DMS 273 (cell line): ENCODE measurements around the gene OPA1.

Experiments
- DNase-seq: peaks from one replicate; lab custom pipeline; 2025; ENCODE audit not compliant: unreplicated experiment; lab: John Stamatoyannopoulos, UW

OPA1 gene

GRCh38 chr3:193592841-193593667 lies at the start of gene OPA1:
TSS of gene OPA1 (plus strand) at chr3:193593208. CDS start at chr3:193593378, 170 bp downstream.
- DNase-seq, result peak; percentile 100

GRCh38 chr3:193544289-193544688 lies 48.7 kb upstream of the OPA1 start:
- DNase-seq, result no peak

GRCh38 chr3:193545304-193545703 lies 47.7 kb upstream of the OPA1 start:
- DNase-seq, result no peak

GRCh38 chr3:193546129-193546528 lies 46.9 kb upstream of the OPA1 start:
- no peak for DNase-seq

- DNase-seq, result no peak
Observed at GRCh38 chr3:193548406-193548805, 44.6 kb upstream of the OPA1 start.

- no peak for DNase-seq
Observed at GRCh38 chr3:193552923-193553322, 40.1 kb upstream of the OPA1 start.

GRCh38 chr3:193553586-193553985 lies 39.4 kb upstream of the OPA1 start:
- no peak for DNase-seq

- no peak for DNase-seq
Observed at GRCh38 chr3:193554811-193555210, 38.2 kb upstream of the OPA1 start, which contains the start of gene ATP13A4. TSS of gene ATP13A4 (minus strand) at chr3:193554895. CDS start at chr3:193554799, 96 bp downstream.

GRCh38 chr3:193556841-193557240 lies 36.2 kb upstream of the OPA1 start:
- DNase-seq, result no peak

- no peak for DNase-seq
Observed at GRCh38 chr3:193559100-193559499, 33.9 kb upstream of the OPA1 start.

- DNase-seq, result no peak
Observed at GRCh38 chr3:193560091-193560490, 32.9 kb upstream of the OPA1 start.

- peak; percentile 25 for DNase-seq
Observed at GRCh38 chr3:193560870-193561269, 32.1 kb upstream of the OPA1 start.

GRCh38 chr3:193563426-193563825 lies 29.6 kb upstream of the OPA1 start:
- DNase-seq, result no peak

- peak; percentile 61 for DNase-seq
Observed at GRCh38 chr3:193564012-193564411, 29.0 kb upstream of the OPA1 start.

- no peak for DNase-seq
Observed at GRCh38 chr3:193569119-193569518, 23.9 kb upstream of the OPA1 start.

GRCh38 chr3:193572426-193572908 lies 20.5 kb upstream of the OPA1 start:
- DNase-seq, result peak; percentile 86

GRCh38 chr3:193573403-193574191 lies 19.4 kb upstream of the OPA1 start:
- no peak for DNase-seq

GRCh38 chr3:193574488-193575070 lies 18.4 kb upstream of the OPA1 start:
- DNase-seq, result no peak

GRCh38 chr3:193585530-193585929 lies 7.5 kb upstream of the OPA1 start:
- no peak for DNase-seq

- DNase-seq, result no peak
Observed at GRCh38 chr3:193586526-193586925, 6.5 kb upstream of the OPA1 start.

- DNase-seq, result no peak
Observed at GRCh38 chr3:193589129-193589528, 3.9 kb upstream of the OPA1 start.
